IMR-90 (cell line): ENCODE results near the gene COG1. TPM values are rescaled to one million over a fixed set of nuclear protein-coding genes. Genes with fewer than 3 reads are reported as not detected.

Experiments
- ATAC-seq: fragments of 200-7000 bp; cut with Tn5 transposase; 2 replicates; pipeline ENCODE4 v1.9.1; 2020; ENCODE audit warnings: low read depth, mild to moderate bottlenecking, moderate library complexity
- BruUV-seq: library from RNA; stranded (reverse); fragments of 400-500 nt; replicated peaks from 2 replicates; lab custom pipeline; 2021; lab: Mats Ljungman, UMichigan
- CTCF ChIA-PET: fragments of 300-600 bp; formaldehyde crosslinking; extraction: SDS; loops from one replicate; lab custom pipeline; 2021; ENCODE audit warnings: antibody characterized with exemption; lab: Yijun Ruan, JAX
- POLR2A ChIA-PET: fragments of 300-600 bp; sonication (Branson Sonifier 250); formaldehyde crosslinking; loops from one replicate; lab custom pipeline; 2022; ENCODE audit warnings: antibody characterized with exemption; ENCODE audit not compliant: unreplicated experiment; lab: Charles Lee
- DNase-seq: peaks from one replicate; pipeline ENCODE4 v3.0.0; 2013
- H2AFZ ChIP-seq: replicated peaks from 2 replicates; pipeline ENCODE3; 2013; ENCODE audit warnings: low read length, mild to moderate bottlenecking; ENCODE audit not compliant: poor library complexity
- H2AK5ac ChIP-seq: 2 replicates; pipeline ENCODE4 v1.6.1; 2013; ENCODE audit warnings: low read depth, low read length, inconsistent platforms
- H2AK9ac ChIP-seq: replicated peaks from 2 replicates; pipeline ENCODE3; 2013; ENCODE audit warnings: mild to moderate bottlenecking, low read depth, low read length, moderate library complexity; ENCODE audit not compliant: poor library complexity
- H2BK120ac ChIP-seq: 2 replicates; pipeline ENCODE4 v1.6.1; 2013; ENCODE audit warnings: low read depth, low read length, inconsistent platforms
- H2BK15ac ChIP-seq: 3 replicates; pipeline ENCODE4 v1.6.1; 2013; ENCODE audit warnings: low read depth, low read length, inconsistent platforms
- H2BK20ac ChIP-seq: 2 replicates; pipeline ENCODE4 v1.6.1; 2013; ENCODE audit warnings: low read depth, mild to moderate bottlenecking, inconsistent platforms, low read length, moderate library complexity
- H2BK5ac ChIP-seq: 2 replicates; pipeline ENCODE4 v1.6.1; 2013; ENCODE audit warnings: mild to moderate bottlenecking, low read depth, low read length, inconsistent platforms; ENCODE audit not compliant: poor library complexity, severe bottlenecking
- H3K14ac ChIP-seq: replicated peaks from 2 replicates; pipeline ENCODE4 v1.6.1; 2013; ENCODE audit warnings: low read depth, low read length, inconsistent platforms
- H3K18ac ChIP-seq: 2 replicates; pipeline ENCODE4 v1.6.1; 2013; ENCODE audit warnings: low read depth, low read length, control low read depth
- H3K23ac ChIP-seq: 2 replicates; pipeline ENCODE4 v1.6.1; 2013; ENCODE audit warnings: low read depth, low read length, inconsistent platforms
- H3K27ac ChIP-seq: 2 replicates; pipeline ENCODE4 v1.5.1; 2013; ENCODE audit warnings: mild to moderate bottlenecking, control low read depth, low read length; ENCODE audit not compliant: insufficient read depth
- H3K27me3 ChIP-seq: 2 replicates; pipeline ENCODE4 v1.6.1; 2013; ENCODE audit warnings: low read length; ENCODE audit not compliant: control insufficient read depth, insufficient read depth
- H3K36me3 ChIP-seq: 2 replicates; pipeline ENCODE4 v1.6.1; 2013; ENCODE audit warnings: low read length, mixed read lengths; ENCODE audit not compliant: control insufficient read depth, insufficient read depth
- H3K4ac ChIP-seq: 2 replicates; pipeline ENCODE4 v1.6.1; 2013; ENCODE audit warnings: low read depth, low read length, inconsistent platforms
- H3K4me1 ChIP-seq: 2 replicates; pipeline ENCODE4 v1.6.1; 2013; ENCODE audit warnings: low read length, mixed read lengths; ENCODE audit not compliant: control insufficient read depth, insufficient read depth
- H3K4me2 ChIP-seq: 2 replicates; pipeline ENCODE4 v1.6.1; 2013; ENCODE audit warnings: low read depth, mild to moderate bottlenecking, control low read depth, low read length, moderate library complexity
- H3K4me3 ChIP-seq: 2 replicates; pipeline ENCODE4 v1.5.1; 2013; ENCODE audit warnings: low read depth, mild to moderate bottlenecking, control low read depth, low read length, moderate library complexity; ENCODE audit not compliant: insufficient read depth
- H3K56ac ChIP-seq: 2 replicates; pipeline ENCODE4 v1.6.1; 2013; ENCODE audit warnings: low read length, inconsistent platforms; ENCODE audit not compliant: insufficient read depth; ENCODE audit errors: extremely low read depth
- H3K79me1 ChIP-seq, 2 experiments: 2 replicates each; pipeline ENCODE4 v1.6.1; 2013; ENCODE audit warnings: low read length in 2 of 2, inconsistent platforms in 1 of 2, low read depth in 1 of 2
- H3K9ac ChIP-seq: 2 replicates; pipeline ENCODE4 v1.6.1; 2013; ENCODE audit warnings: low read depth, low read length, control low read depth
- H3K9me1 ChIP-seq: 2 replicates; pipeline ENCODE4 v1.6.1; 2013; ENCODE audit warnings: low read length, inconsistent platforms; ENCODE audit not compliant: insufficient read depth
- H3K9me3 ChIP-seq: 2 replicates; pipeline ENCODE4 v1.6.1; 2013; ENCODE audit warnings: low read length; ENCODE audit not compliant: control insufficient read depth, insufficient read depth
- H4K20me1 ChIP-seq: 2 replicates; pipeline ENCODE4 v1.6.1; 2013; ENCODE audit warnings: low read length, inconsistent platforms; ENCODE audit not compliant: insufficient read depth
- H4K5ac ChIP-seq: 2 replicates; pipeline ENCODE4 v1.6.1; 2013; ENCODE audit warnings: mild to moderate bottlenecking, low read depth, low read length, control low read depth
- H4K8ac ChIP-seq, 2 experiments: 2 replicates each; pipeline ENCODE4 v1.6.1; 2013; ENCODE audit warnings: low read depth in 2 of 2, low read length in 2 of 2, control low read depth in 1 of 2, inconsistent platforms in 1 of 2
- H4K91ac ChIP-seq: 2 replicates; pipeline ENCODE4 v1.6.1; 2013; ENCODE audit warnings: low read depth, low read length, inconsistent platforms; ENCODE audit not compliant: insufficient read depth
- CHD1 ChIP-seq: IDR thresholded peaks from 2 replicates; pipeline ENCODE4 v1.6.1; 2012; ENCODE audit warnings: low read depth, low read length, improper control_type of control experiment
- MAFK ChIP-seq: IDR thresholded peaks from 2 replicates; pipeline ENCODE4 v1.6.1; 2012; ENCODE audit warnings: low read depth, low read length, improper control_type of control experiment
- MAZ ChIP-seq: IDR thresholded peaks from 2 replicates; pipeline ENCODE4 v1.6.1; 2012; ENCODE audit warnings: low read depth, mild to moderate bottlenecking, low read length, improper control_type of control experiment, moderate library complexity, borderline replicate concordance
- MXI1 ChIP-seq: IDR thresholded peaks from 2 replicates; pipeline ENCODE4 v1.6.1; 2012; ENCODE audit warnings: low read depth, mild to moderate bottlenecking, low read length, moderate library complexity, borderline replicate concordance
- POLR2A ChIP-seq: IDR thresholded peaks from 2 replicates; pipeline ENCODE4 v1.6.1; 2012; ENCODE audit warnings: mild to moderate bottlenecking, low read depth, low read length
- RAD21 ChIP-seq: IDR thresholded peaks from 2 replicates; pipeline ENCODE4 v1.6.1; 2012; ENCODE audit warnings: low read length, improper control_type of control experiment
- RCOR1 ChIP-seq: IDR thresholded peaks from 2 replicates; pipeline ENCODE4 v1.6.1; 2012; ENCODE audit warnings: mild to moderate bottlenecking, low read length, improper control_type of control experiment; ENCODE audit not compliant: insufficient replicate concordance
- WGBS, 2 experiments: methylation state at CpG; one replicate each; pipeline versions ENCODE4 v1.1.5 to v1.1.7; 2013; ENCODE audit warnings: missing lambda C conversion rate in 2 of 2; ENCODE audit not compliant: insufficient read length in 1 of 2; ENCODE audit errors: extremely low coverage in 2 of 2; 5-methylcytosine and 5-hydroxymethylcytosine counted together
- dilution Hi-C: fragments of 300-500 bp; cut with HindIII; formaldehyde crosslinking; loops from one replicate; pipeline ENCODE4 v1.14.3; 2018; ENCODE audit warnings: low sequenced_read_pairs; ENCODE audit not compliant: unreplicated experiment
- in situ Hi-C: fragments of 300-500 bp; cut with MboI; formaldehyde crosslinking; loops from 3 replicates; pipeline ENCODE4 v1.14.3; 2019; ENCODE audit warnings: low sequenced_read_pairs, inconsistent platforms, mixed read lengths
- intact Hi-C: fragments of 100-400 bp; cut with micrococcal nuclease; formaldehyde crosslinking; loops from 2 replicates; pipeline ENCODE4 v1.10.0; 2022
- polyA plus RNA-seq, 3 experiments: library from polyadenylated mRNA; depleted of rRNA; stranded (reverse); fragments of >200 nt; gene quantifications; 2 replicates each; pipeline ENCODE4 v1.2.3, GENCODE V29; 2012; ENCODE audit warnings: low replicate concordance in 1 of 3
- total RNA-seq: library from RNA; depleted of rRNA; stranded (reverse); fragments of >200 nt; gene quantifications from 2 replicates; pipeline ENCODE4 v1.2.3, GENCODE V29; 2012

The COG1 gene
- total and polyA plus RNA-seq, 2 of the 4 experiments (the other 2 are of a cell fraction): 18.3 to 35.1 TPM

GRCh38 chr17:73232587-73233373 lies 39.9 kb downstream of the COG1 start (continued):
- TF ChIP-seq RCOR1 (no peak), POLR2A (no peak), MAFK (no peak)

GRCh38 chr17:73234736-73235135 lies 41.9 kb downstream of the COG1 start:
- Histone ChIP-seq H3K56ac (no peak overlapping the region), H2BK5ac (no peak overlapping the region), H3K27ac (no peak overlapping the region), H4K8ac (no peak overlapping the region), H3K23ac (no peak overlapping the region), H3K27me3 (no peaks in the 10 kb centered on the region), H3K4me3 (no peak overlapping the region), H2AK9ac (no peak overlapping the region), H3K4me2 (no peak overlapping the region), H3K79me1 (peaks cover 31 to 57% of the 10 kb centered on the region in 2 experiments; a peak in 3 of 4 replicates), H3K36me3 (peaks cover 14% of the 10 kb centered on the region), H3K4me1 (peaks cover 8% of the 10 kb centered on the region), H2BK120ac (no peak overlapping the region), H2AFZ (no peak overlapping the region), H3K9me3 (no peaks in the 10 kb centered on the region), H3K14ac (no peak overlapping the region), H4K5ac (no peak overlapping the region), H3K4ac (no peak overlapping the region), H4K91ac (no peak overlapping the region), H2BK15ac (no peak overlapping the region), H3K9ac (no peak overlapping the region), H2AK5ac (no peak overlapping the region), H4K20me1 (no peaks in the 10 kb centered on the region), H3K9me1 (peaks cover 10% of the 10 kb centered on the region), H2BK20ac (no peak overlapping the region), H3K18ac (no peak overlapping the region)
- dilution Hi-C loops (no loop called here), in situ Hi-C loops (no loop called here), intact Hi-C loops (loop anchor here (5.0 kb wide), 2 partner anchors 507 to 672 kb away; no protein-coding TSS in a partner anchor)
- ChIA-PET POLR2A (no interaction called here), CTCF (no interaction called here)
- WGBS, 2 experiments: no CpG with 5 or more reads among the region's 10 CpGs
- no peak for ATAC-seq
- TF ChIP-seq RAD21: no peak
- TF ChIP-seq MAFK: no peak
- no peak for TF ChIP-seq POLR2A
- TF ChIP-seq MAZ: no peak
- no peak for TF ChIP-seq MXI1
- TF ChIP-seq CHD1: no peak
- no peak for DNase-seq
- BruUV-seq: no TSS peak
